ENCODE results near the gene INTS6. TPM values are rescaled to one million over a fixed set of nuclear protein-coding genes. Genes with fewer than 3 reads are reported as not detected.
A peak's percentile ranks its signal among the peaks of the same experiment; 100 is the strongest.

Gene INTS6
- total RNA-seq, 4 donors from 2014 or later = 16.5 to 24.4 (median 18.0) TPM

GRCh38 chr13:51425410-51426042 lies 27.3 kb downstream of the INTS6 start:
- peaks cover 0 to 9% of the 10 kb centered on the region in 2 donors for H3K36me3 ChIP-seq
- H3K4me1 ChIP-seq = peaks cover 12 to 19% of the 10 kb centered on the region in 2 donors
- in situ Hi-C loops (cut with MboI; ENCODE audit: low sequenced_read_pairs in 4 of 4) = loop anchor here in 1 of 4 donors (25.0 kb wide), 2 partner anchors 387 to 712 kb away; partner anchors contain the start of genes DHRS12 and NEK5

GRCh38 chr13:51423766-51424165 lies 29.1 kb downstream of the INTS6 start:
- Histone ChIP-seq H3K4me1 (peaks cover 12 to 26% of the 10 kb centered on the region in 2 donors), H3K36me3 (peaks cover 0 to 2% of the 10 kb centered on the region in 2 donors), H3K4me3 (no peak overlapping the region), H3K27ac (no peak overlapping the region), H3K9me3 (no peaks in the 10 kb centered on the region), H3K27me3 (no peaks in the 10 kb centered on the region)
- TF ChIP-seq POLR2A (IDR thresholded peaks at IDR 0.05) (no peak), CTCF (IDR thresholded peaks at IDR 0.05 in 4 of 5, conservative IDR thresholded peaks at IDR 0.05 in 1 of 5) (no peak)
- DNase-seq (no peak), ATAC-seq (no peak)
- intact Hi-C loops (cut with DNase I; ENCODE audit: low total_unique reads) (no loop called here), in situ Hi-C loops (cut with MboI; ENCODE audit: low sequenced_read_pairs in 4 of 4) (no loop called here)

More at GRCh38 chr13:51425410-51426042, 27.3 kb downstream of the INTS6 start:
- no peak overlapping the region for H3K27ac ChIP-seq
- no peak overlapping the region for H3K4me3 ChIP-seq
- H3K9me3 ChIP-seq = no peaks in the 10 kb centered on the region
- DNase-seq (no peak), ATAC-seq (peak; percentile 89 to 98)
- intact Hi-C loops (cut with DNase I; ENCODE audit: low total_unique reads) = no loop called here
- no peaks in the 10 kb centered on the region for H3K27me3 ChIP-seq
- TF ChIP-seq POLR2A (IDR thresholded peaks at IDR 0.05) = no peak

- intact Hi-C loops (cut with DNase I; ENCODE audit: low total_unique reads) = no loop called here
- Histone ChIP-seq H3K4me3 (no peak overlapping the region), H3K27ac (no peak overlapping the region), H3K4me1 (peaks cover 12 to 26% of the 10 kb centered on the region in 2 donors), H3K36me3 (no peaks in the 10 kb centered on the region), H3K27me3 (no peaks in the 10 kb centered on the region), H3K9me3 (no peaks in the 10 kb centered on the region)
- no peak for ATAC-seq
- no peak for TF ChIP-seq POLR2A (IDR thresholded peaks at IDR 0.05)
- TF ChIP-seq CTCF (IDR thresholded peaks at IDR 0.05 in 4 of 5, conservative IDR thresholded peaks at IDR 0.05 in 1 of 5) = no peak
- in situ Hi-C loops (cut with MboI; ENCODE audit: low sequenced_read_pairs in 4 of 4) = no loop called here
- DNase-seq = no peak
Observed at GRCh38 chr13:51422484-51422883, 30.4 kb downstream of the INTS6 start.

GRCh38 chr13:51420681-51421490 lies 31.9 kb downstream of the INTS6 start:
- H3K36me3 ChIP-seq = no peaks in the 10 kb centered on the region
- no peak overlapping the region for H3K27ac ChIP-seq
- no peak for TF ChIP-seq CTCF (IDR thresholded peaks at IDR 0.05 in 4 of 5, conservative IDR thresholded peaks at IDR 0.05 in 1 of 5)
- TF ChIP-seq POLR2A (IDR thresholded peaks at IDR 0.05) = no peak
- no peaks in the 10 kb centered on the region for H3K27me3 ChIP-seq
- peaks cover 11 to 24% of the 10 kb centered on the region in 2 donors for H3K4me1 ChIP-seq
- no peaks in the 10 kb centered on the region for H3K9me3 ChIP-seq
- no peak for ATAC-seq
- in situ Hi-C loops (cut with MboI; ENCODE audit: low sequenced_read_pairs in 4 of 4) (no loop called here), intact Hi-C loops (cut with DNase I; ENCODE audit: low total_unique reads) (no loop called here)
- no peak overlapping the region for H3K4me3 ChIP-seq
- DNase-seq = no peak

GRCh38 chr13:51419001-51419636 lies 33.7 kb downstream of the INTS6 start:
- H3K27me3 ChIP-seq = no peaks in the 10 kb centered on the region
- H3K36me3 ChIP-seq = no peaks in the 10 kb centered on the region
- intact Hi-C loops (cut with DNase I; ENCODE audit: low total_unique reads) = no loop called here
- H3K4me1 ChIP-seq = peaks cover 1 to 16% of the 10 kb centered on the region in 2 donors
- H3K27ac ChIP-seq = no peak overlapping the region
- H3K4me3 ChIP-seq = no peak overlapping the region
- no peaks in the 10 kb centered on the region for H3K9me3 ChIP-seq
- in situ Hi-C loops (cut with MboI; ENCODE audit: low sequenced_read_pairs in 4 of 4) = no loop called here
- TF ChIP-seq POLR2A (IDR thresholded peaks at IDR 0.05) (no peak), CTCF (IDR thresholded peaks at IDR 0.05 in 4 of 5, conservative IDR thresholded peaks at IDR 0.05 in 1 of 5) (no peak)
- DNase-seq (no peak), ATAC-seq (no peak)
